DMS114 treated with DMSO at 0.1 percent for 48 hours (cell line): Measurements from ENCODE around the gene MCRIP2.
"Not testable (repeated sequence)": the region's sequence is repeated elsewhere in the genome, so short reads cannot be mapped to it uniquely, and the experiment has no call there.

Source experiments
- DNase-seq: peaks from one replicate; lab custom pipeline; 2025; ENCODE audit not compliant: unreplicated experiment; lab: John Stamatoyannopoulos, UW

The MCRIP2 gene

GRCh38 chr16:641326-642188 is at the start of gene MCRIP2:
Gene MCRIP2, plus strand, starts transcription at chr16:641828. Its CDS starts 164 bp downstream, at chr16:641992.
- DNase-seq, result no peak

- no peak for DNase-seq
Measured at GRCh38 chr16:591892-592517, 49.6 kb upstream of the MCRIP2 start.

GRCh38 chr16:592518-593306 is 48.9 kb upstream of the MCRIP2 start:
- no peak for DNase-seq

GRCh38 chr16:593406-593805 is 48.2 kb upstream of the MCRIP2 start:
- no peak for DNase-seq

- no peak for DNase-seq
Measured at GRCh38 chr16:593807-594206, 47.8 kb upstream of the MCRIP2 start.

GRCh38 chr16:595094-595528 is 46.5 kb upstream of the MCRIP2 start:
- DNase-seq, result no peak

GRCh38 chr16:595942-596735 is 45.5 kb upstream of the MCRIP2 start:
- no peak for DNase-seq

- no peak for DNase-seq
Measured at GRCh38 chr16:596736-597060, 44.9 kb upstream of the MCRIP2 start.

GRCh38 chr16:597655-598054 is 44.0 kb upstream of the MCRIP2 start:
- DNase-seq, result not testable (repeated sequence)

GRCh38 chr16:598823-599739 is 42.5 kb upstream of the MCRIP2 start:
- no peak for DNase-seq

GRCh38 chr16:600781-601180 is 40.8 kb upstream of the MCRIP2 start:
- DNase-seq, result no peak

- DNase-seq, result no peak
Measured at GRCh38 chr16:603933-604332, 37.7 kb upstream of the MCRIP2 start.

GRCh38 chr16:606656-607307 is 34.8 kb upstream of the MCRIP2 start:
- no peak for DNase-seq

GRCh38 chr16:608019-608418 is 33.6 kb upstream of the MCRIP2 start:
- DNase-seq, result no peak

- no peak for DNase-seq
Measured at GRCh38 chr16:609316-609715, 32.3 kb upstream of the MCRIP2 start.

GRCh38 chr16:609984-610383 is 31.6 kb upstream of the MCRIP2 start:
- DNase-seq, result no peak

GRCh38 chr16:610513-611381 is 30.9 kb upstream of the MCRIP2 start:
- DNase-seq, result no peak

GRCh38 chr16:615122-615521 is 26.5 kb upstream of the MCRIP2 start:
- no peak for DNase-seq
